PFSK-1 (cell line): Measurements from ENCODE around the gene DCXR.

Experiments used
- FOXP2 ChIP-seq: optimal IDR thresholded peaks from 2 replicates; pipeline ENCODE3; 2011; ENCODE audit warnings: borderline replicate concordance, control low read depth, inconsistent platforms; ENCODE audit not compliant: insufficient read depth; ENCODE audit errors: extremely low read length, extremely low read depth
- POLR2AphosphoS5 ChIP-seq: IDR thresholded peaks from 2 replicates; pipeline ENCODE4 v1.6.1; 2012; ENCODE audit warnings: low read depth, mild to moderate bottlenecking, control low read depth, low read length, moderate library complexity
- REST ChIP-seq, 2 experiments: IDR thresholded peaks; 2 replicates each; pipeline versions ENCODE4 v1.6.1 to v1.8.0; 2011 to 2012; ENCODE audit warnings: low read depth in 2 of 2, low read length in 2 of 2, control low read depth in 1 of 2, inconsistent platforms in 1 of 2, mild to moderate bottlenecking in 1 of 2, moderate library complexity in 1 of 2; ENCODE audit not compliant: insufficient read depth in 1 of 2
- SIN3A ChIP-seq: IDR thresholded peaks from 2 replicates; pipeline ENCODE4 v1.6.1; 2012; ENCODE audit warnings: mild to moderate bottlenecking, low read length, moderate library complexity, borderline replicate concordance; ENCODE audit not compliant: insufficient read depth
- TAF1 ChIP-seq: IDR thresholded peaks from 2 replicates; pipeline ENCODE4 v1.6.1; 2012; ENCODE audit warnings: low read length, control low read depth, borderline replicate concordance; ENCODE audit not compliant: insufficient read depth

The DCXR gene

GRCh38 chr17:82083009-82083408, 45.5 kb upstream of the DCXR start:
- TF ChIP-seq REST (IDR thresholded peaks at IDR 0.05; ENCODE audit: insufficient read depth in 1 of 2, low read depth in 2 of 2, low read length in 2 of 2) (no peak), POLR2AphosphoS5 (no peak), SIN3A (no peak), FOXP2 (no peak)

GRCh38 chr17:82082456-82082855, 45.0 kb upstream of the DCXR start:
- TF ChIP-seq POLR2AphosphoS5, result no peak
- TF ChIP-seq REST (IDR thresholded peaks at IDR 0.05; ENCODE audit: insufficient read depth in 1 of 2, low read depth in 2 of 2, low read length in 2 of 2), result no peak
- no peak for TF ChIP-seq TAF1
- TF ChIP-seq FOXP2, result no peak
- TF ChIP-seq SIN3A, result no peak

DNA sequence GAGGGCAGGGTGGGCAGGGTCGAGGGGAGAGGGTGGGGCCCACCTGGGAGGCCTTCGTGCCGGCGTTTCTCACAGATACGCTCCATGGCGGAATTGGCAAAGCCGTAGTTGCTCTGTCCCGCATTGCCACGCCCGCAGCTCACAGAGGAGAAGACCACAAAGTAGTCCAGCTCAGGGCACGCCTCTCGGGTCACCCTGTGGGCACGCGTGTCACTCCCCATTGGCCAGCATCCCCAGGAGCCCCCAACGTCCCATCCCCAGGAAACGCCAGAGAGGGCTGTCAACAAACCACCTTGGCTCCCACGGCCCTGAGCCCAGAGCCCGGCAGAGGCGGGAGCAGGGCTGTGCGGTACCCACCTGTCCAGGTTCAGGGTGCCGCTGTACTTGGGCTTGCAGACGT, 44.5 kb upstream of the DCXR start:
- TF ChIP-seq FOXP2 (no peak), REST (IDR thresholded peaks at IDR 0.05; ENCODE audit: insufficient read depth in 1 of 2, low read depth in 2 of 2, low read length in 2 of 2) (no peak), SIN3A (no peak), TAF1 (no peak), POLR2AphosphoS5 (no peak)

GRCh38 chr17:82081546-82081945, 44.0 kb upstream of the DCXR start:
- no peak for TF ChIP-seq TAF1
- TF ChIP-seq REST (IDR thresholded peaks at IDR 0.05; ENCODE audit: insufficient read depth in 1 of 2, low read depth in 2 of 2, low read length in 2 of 2), result no peak
- TF ChIP-seq FOXP2, result no peak
- TF ChIP-seq POLR2AphosphoS5, result no peak; the same call in 1 of the 2 replicates
- no peak for TF ChIP-seq SIN3A
